ENCODE data around the gene NPC1L1.
A peak's percentile ranks its signal among the peaks of the same experiment; 100 is the strongest.

The NPC1L1 gene, protein sequence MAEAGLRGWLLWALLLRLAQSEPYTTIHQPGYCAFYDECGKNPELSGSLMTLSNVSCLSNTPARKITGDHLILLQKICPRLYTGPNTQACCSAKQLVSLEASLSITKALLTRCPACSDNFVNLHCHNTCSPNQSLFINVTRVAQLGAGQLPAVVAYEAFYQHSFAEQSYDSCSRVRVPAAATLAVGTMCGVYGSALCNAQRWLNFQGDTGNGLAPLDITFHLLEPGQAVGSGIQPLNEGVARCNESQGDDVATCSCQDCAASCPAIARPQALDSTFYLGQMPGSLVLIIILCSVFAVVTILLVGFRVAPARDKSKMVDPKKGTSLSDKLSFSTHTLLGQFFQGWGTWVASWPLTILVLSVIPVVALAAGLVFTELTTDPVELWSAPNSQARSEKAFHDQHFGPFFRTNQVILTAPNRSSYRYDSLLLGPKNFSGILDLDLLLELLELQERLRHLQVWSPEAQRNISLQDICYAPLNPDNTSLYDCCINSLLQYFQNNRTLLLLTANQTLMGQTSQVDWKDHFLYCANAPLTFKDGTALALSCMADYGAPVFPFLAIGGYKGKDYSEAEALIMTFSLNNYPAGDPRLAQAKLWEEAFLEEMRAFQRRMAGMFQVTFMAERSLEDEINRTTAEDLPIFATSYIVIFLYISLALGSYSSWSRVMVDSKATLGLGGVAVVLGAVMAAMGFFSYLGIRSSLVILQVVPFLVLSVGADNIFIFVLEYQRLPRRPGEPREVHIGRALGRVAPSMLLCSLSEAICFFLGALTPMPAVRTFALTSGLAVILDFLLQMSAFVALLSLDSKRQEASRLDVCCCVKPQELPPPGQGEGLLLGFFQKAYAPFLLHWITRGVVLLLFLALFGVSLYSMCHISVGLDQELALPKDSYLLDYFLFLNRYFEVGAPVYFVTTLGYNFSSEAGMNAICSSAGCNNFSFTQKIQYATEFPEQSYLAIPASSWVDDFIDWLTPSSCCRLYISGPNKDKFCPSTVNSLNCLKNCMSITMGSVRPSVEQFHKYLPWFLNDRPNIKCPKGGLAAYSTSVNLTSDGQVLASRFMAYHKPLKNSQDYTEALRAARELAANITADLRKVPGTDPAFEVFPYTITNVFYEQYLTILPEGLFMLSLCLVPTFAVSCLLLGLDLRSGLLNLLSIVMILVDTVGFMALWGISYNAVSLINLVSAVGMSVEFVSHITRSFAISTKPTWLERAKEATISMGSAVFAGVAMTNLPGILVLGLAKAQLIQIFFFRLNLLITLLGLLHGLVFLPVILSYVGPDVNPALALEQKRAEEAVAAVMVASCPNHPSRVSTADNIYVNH (N-terminal part only)

DNA sequence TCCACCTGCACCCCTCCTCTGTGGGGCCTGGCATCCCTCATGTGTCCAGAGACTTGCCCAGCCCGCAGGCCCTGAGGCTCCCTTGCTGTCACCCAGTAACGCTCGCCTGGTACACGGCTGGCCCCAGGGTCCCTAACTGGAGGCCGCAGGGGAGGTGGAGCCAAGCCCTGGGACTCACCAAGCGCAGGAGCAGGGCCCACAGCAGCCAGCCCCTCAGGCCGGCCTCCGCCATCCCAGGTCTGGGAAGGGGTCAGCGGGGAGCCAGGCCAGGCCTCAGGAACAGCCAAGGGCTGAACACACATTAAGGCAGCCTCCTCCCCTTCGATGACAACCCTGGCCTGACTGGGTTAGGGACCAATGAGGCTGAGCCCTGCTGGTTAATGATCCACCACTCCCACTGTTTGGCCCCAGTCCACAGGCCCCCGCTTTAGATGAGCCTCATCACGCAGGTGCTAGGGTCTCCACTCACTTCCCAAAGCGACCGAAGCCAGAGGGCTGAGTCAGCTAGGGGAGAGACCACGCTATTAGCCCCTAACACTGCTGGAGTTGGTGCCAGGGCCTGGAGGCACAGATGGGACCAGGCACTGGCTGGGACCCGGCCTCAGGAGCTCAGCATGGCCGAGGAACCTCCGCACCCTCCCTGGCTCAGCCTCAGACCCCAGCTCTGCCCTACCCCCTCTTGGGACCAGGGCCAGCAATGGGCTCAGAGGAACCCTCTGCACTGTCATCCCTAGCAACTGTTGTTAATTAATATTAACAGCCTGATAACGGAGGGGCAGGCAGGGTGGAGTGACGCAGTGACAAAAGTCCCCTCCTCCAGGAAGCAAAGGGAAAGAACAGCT is at the start of gene NPC1L1:
Gene NPC1L1 (minus strand): TSS at position 303 of the 842 bp plus-strand sequence. CDS start 71 bp downstream, at position 232.
- DNase-seq (ENCODE audit: low read depth): no peak

DNA sequence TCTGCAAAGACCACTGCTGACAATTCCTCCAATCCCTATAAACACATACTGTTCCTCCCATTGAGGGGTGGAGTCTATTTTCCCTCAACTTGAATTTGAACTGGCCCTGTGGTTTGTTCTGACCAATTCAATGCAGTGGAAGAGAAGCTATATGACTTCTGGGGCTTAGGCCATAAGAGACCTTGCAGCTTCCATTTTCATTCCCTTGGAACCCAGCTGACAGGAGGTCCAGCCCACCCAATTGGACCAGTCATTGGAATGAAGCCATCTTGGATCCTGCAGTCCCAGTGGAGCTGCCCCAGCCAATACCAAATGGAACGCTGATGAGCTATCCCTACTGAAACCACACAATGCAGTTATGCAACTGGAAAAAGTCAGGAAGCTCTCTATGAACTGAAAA is 49.8 kb upstream of the NPC1L1 start:
- DNase-seq (ENCODE audit: low read depth): no peak

DNA sequence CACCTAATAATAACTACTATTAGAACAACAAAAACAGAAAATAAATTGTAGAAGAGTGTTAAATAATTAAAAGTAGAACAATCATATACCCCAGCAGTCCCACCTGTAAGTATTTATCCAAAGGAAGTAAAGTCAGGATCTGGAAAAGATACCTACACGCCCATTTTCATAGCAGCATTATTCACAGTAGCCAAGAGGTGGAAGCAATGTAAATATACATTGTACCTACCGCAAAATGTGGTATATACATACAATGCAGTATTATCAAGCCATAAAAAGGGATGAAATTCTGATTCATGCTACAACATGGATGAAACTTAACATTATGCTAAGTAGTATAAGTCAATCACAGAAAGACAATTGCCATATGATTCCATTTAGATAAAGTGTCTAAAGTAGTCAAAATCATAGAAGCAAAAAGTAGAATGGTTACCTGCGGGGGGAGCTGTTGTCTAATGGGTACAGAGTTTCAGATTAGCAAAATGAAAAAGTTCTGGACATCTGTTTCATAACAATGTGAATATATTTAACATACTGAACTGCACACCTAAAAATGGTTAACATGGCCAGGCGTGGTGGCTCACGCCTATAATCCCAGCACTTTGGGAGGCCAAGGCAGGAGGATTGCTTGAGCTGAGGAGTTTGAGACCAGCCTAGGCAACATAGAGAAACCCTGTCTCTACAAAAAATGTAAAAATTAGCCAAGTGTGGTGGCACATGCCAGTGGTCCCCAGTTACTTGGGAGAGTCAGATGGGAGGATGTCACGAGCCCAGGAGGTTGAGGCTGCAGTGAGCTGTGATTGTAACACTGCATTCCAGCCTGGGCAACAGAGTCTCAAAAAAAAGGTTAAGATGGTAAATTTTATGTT is 46.9 kb upstream of the NPC1L1 start:
- peak; percentile 40 for DNase-seq (ENCODE audit: low read depth)

DNA sequence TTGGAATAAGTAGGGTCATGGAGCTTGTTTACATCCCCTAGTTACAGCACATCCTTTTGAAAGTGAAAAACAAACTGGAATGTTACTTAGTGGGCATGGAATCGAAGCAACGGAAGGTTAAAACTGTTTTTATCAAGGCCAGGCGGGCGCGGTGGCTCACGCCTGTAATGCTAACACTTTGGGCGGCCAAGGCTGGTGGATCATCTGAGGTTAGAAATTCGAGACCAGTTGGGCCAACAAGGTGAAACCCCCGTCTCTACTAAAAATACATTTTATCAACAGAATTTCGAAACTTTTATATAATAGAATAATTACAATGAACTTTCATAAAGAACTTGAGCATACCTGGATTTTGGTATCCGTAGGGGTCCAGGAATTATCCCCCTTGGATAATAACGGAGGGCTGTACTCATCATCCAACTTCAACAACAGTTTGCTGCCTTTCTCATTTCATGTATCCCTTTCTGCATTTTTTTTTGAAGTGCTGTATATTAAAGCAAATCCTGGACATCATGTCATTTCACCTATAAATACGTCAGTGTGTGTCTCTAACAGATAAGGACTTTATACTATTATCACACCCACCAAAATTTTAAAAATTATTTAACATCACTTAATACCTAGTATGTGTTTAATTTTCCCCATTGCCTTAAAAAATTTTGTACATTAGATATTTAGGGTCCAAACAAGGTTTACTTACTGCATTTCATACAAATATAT is 42.2 kb upstream of the NPC1L1 start:
- no peak for DNase-seq (ENCODE audit: low read depth)

DNA sequence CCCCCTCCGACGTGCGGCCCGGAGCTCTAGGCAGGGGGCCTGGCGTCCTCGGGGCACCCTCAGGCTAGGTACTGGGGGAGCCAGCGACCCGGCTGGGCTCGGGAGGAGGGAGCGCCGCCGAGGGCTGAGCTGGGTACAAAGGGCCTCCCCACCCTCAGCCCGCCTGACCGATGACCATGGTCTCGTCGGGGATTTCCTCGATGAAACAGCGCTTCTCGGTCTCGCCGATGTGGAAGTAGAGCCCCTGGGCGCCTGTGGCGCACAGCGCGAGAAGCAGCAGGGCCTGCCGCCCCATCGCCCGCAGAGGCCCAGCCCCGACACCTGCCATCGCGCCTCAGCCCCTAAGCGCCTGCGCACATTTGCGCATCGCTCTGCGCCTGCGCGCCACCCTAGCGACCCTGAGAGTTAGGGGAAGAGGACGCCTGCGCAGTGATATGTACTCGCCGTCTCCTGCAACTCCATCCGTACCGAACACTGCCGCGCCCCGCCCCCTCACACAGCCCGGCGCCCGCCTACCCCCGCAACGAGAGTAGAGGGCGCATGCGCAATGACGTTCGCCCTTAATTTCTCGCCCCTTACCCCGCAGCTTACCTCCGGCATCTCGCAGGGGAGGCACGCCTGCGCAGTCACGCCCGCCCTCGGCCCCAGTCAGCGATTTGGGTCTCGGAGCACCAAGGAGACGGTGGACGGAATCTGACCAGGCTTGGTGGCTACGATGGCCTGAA is 40.9 kb upstream of the NPC1L1 start, which contains the start of gene TMED4:
Gene TMED4 (minus strand): TSS at position 353 of the 725 bp plus-strand sequence. CDS start 25 bp downstream, at position 328.
- DNase-seq (ENCODE audit: low read depth): peak; percentile 100

DNA sequence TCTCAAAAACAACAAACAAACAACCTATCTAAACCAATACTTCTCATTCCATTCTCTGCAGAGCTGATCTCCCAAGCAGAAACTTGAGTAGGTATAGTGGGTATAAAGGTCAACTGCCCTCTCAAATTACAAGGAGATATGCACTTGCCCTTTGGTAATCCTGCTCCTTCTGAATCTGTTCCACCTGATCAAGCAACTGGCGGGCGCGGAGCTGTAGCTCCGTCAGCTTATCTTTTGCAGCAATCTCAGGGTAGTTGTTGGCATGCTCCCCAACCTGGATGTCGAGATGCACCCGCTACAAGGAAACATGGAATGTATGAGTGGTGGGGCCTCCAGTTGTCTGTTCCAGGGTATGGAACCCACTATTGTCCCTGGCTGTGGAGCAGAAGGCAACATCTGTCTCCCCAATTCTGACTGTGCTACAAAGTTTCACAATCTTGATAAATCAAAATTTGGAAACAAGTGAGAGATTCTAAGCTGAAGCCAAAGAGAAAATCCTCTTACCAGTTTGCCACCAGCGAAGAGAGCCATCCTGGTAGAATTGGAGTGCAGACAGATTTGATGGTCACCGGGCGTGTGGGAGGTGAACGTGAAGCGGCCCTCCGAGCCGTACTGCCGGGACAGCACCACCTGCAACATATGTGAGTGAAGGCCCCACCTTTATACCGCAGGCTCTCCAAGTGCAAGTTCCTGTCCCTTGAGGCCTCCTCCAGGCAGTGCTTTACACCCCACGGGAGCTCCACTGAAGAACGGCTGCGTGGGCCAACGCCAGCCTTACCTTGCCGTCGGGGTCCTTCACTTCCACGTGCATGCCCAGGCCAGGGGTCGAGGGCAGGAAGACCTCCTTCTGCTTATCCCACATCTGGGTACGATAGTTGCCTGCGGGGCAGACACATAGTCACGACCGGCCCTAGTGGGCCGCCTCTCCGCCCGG is 40.1 kb upstream of the NPC1L1 start:
- DNase-seq (ENCODE audit: low read depth): peak; percentile 7

DNA sequence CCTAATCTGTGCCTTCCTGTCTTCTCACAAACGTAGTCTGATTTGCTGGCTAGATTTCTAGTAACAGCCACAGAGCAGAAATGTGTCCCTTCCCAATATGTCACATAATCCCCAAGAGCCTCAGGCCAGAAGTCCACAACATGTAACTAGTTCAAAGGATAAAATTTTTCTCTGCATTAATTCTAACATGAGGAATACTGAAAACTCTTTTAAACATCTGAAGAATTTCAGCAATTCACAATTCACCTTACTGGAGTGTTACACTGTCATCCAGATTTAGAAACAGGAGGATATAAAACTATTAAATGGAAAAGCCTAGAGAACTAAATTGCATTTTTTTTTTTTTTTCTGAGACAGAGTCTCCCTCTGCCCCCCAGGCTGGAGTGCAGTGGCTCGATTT is 35.1 kb upstream of the NPC1L1 start:
- DNase-seq (ENCODE audit: low read depth): no peak

DNA sequence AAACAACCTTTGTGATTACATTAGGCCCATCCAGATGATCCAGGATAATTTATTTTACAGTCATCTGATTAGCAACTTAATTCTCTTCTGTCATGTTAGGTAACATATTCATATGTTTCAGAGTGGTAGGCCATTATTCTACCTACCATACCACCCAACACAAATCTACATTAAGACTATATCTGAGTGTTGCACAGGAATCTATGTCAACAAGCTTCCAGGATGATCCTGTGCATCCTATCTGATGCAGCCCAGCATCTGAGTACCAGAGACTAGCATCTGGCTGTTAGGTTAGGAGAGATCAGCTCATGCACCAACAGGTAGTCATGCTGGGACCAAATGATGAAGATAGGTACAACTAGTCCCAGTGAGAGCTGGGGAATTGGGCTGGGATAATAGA is 33.9 kb upstream of the NPC1L1 start:
- no peak for DNase-seq (ENCODE audit: low read depth)

DNA sequence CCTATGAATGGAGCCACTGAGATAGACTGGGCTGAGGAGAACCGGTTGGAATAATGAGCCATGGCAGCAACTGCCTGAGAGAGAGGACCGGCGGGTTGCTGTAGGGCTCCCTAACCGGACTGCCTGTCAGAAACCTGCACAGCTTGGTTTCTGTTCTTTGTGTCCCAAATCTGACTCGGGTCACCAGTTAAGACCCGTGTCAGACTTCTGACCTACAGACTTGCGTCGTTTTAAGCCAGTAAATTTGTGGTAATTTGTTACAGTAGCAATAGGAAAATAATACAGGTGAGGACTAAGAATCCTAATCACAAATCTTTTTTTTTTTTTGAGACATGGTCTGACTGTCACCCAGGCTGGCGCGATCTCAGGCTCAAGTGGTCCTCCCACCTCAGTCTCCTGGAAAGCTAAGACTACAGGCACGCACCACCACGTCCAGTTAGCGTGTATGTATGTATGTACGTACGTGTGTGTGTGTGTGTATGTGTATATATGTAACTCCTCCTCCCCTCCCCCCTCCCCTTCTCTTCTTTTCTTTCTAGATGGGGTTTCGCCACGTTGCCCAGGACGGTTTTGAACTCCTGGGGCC is 33.2 kb upstream of the NPC1L1 start:
- DNase-seq (ENCODE audit: low read depth): no peak

DNA sequence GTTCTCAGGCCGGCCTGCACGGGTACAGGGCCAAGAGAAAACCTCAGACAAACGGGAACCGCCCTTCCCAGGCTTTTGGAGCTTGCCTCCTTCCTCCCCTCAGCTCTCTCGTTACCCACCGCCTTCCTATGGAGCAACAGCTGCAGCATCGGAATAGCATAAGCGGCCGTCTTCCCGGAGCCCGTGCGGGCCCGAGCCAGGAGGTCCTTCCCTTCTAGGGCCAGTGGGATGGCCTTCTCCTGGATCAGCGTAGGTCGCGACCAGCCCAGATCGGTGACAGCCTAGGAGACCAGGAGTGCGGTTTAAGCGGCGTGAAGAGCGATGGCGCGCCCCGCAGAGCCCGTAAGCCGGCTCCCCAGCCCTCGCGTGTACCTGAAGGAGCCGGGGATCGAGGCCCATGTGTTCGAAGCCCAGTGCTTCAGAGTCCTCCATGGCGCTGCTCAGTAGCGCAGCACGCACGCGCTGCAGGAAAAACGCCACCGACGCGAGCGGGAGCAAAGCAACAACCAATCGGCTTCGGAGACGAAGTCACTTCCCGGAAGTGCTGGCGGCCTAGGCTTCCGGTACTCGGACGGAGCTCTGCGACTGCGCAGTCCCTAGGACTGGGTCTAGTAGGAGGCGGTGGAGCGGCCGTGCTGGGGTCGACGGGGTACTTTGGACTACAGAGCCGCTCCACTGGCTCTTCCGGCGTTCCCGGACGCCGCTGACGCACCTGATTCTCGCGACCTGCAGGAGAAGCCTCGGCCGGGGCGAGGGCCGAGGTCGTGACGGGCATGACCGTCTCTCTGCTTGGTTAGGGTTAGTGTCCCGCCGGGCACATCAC is 32.5 kb upstream of the NPC1L1 start, which contains the start of gene DDX56:
Gene DDX56 (minus strand): TSS at position 445 of the 823 bp plus-strand sequence. CDS start 13 bp downstream, at position 432.
- peak; percentile 88 for DNase-seq (ENCODE audit: low read depth)

DNA sequence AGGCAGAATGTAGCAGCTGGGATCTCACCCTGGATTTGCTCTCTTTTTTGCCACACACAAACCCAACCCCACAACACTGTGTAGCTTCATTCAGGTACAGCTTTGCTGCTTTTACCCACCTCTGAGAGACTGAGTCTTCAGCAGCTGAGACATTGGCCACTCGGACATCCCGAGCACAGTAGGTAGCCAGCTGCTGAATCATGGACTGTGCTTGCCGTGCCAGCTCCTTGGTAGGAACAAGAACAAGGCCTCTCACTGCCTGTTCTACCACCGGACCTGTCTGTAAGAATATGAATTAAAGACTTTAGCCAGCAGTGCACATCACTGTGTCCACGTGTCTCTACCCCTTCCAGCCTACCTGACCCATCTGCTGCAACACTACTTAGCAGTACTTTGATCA is 31.6 kb upstream of the NPC1L1 start:
- DNase-seq (ENCODE audit: low read depth): no peak

DNA sequence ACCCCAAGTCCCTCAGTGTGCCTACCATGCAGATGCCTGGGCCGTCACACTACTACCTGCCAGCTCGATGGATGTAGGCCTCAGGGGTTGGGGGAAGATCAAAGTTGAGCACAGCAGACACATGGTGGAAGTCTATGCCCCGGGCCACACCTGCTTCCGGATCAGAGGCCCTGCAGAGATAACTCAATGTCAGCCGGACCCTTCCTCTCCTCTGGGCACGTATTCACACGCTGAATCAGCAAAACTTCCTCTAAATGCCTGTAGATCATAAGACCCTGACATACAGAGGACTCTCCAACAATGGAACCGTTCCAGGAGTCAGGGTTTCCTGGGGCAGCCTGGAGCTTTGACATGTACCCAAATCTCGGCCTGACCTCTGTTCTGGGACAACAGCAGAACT is 28.8 kb upstream of the NPC1L1 start:
- no peak for DNase-seq (ENCODE audit: low read depth)

DNA sequence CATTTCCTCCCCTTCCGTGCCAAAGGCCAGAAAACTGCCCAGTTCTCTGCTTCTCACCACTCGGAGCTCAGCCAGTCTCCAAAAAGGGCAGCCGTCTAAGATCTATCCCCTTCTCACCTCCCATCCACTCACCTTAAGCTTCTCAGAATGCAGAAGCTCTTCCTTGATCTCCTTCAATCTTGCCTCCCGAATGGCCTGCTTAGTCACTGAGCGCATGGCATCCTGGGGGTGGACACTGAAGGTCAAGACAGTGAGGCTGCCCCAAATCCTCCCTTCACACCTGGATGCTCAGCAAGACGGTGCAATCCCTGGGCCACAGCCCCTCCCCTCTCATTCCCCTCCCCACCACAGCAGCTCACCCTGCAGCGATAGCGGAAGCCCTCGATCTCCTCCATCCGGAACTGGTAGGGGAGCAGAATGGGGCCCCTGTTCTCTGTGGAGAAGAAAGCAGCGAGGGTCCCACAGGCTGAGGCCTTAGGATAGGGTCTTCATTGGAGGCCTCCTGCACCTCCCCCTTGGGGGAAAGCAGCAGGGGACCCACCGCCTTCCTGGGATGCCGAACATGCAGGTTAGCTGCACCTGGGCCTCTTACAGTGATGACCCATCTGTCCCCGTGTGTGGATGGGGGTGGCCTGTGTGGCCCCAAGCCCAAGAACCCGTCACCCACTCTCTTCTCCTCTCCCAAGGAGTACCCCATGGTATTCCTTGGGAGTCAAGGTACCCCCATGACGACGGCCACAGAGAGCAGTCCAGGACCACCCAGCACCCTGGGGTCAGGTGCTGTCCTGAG is 27.8 kb upstream of the NPC1L1 start:
- no peak for DNase-seq (ENCODE audit: low read depth)

DNA sequence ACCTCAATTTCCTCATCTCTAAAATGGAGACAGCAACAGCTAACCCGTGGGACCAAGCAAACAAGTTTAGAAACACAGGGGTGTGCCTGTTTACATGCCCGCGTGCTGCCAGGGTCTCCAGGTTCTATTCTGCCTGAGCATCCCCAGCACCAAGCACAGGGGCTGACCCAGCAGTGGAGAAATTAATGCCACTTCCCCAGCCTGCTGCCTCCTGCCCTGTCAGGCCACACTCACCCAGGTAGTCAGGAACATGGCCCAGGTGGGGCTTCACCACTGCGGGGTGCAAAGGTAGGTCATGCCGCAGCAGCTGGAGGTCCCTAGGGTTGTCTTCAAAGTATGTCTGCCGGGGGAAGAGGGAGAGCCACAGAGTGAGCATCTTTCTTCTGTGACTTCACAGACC is 26.8 kb upstream of the NPC1L1 start:
- no peak for DNase-seq (ENCODE audit: low read depth)

DNA sequence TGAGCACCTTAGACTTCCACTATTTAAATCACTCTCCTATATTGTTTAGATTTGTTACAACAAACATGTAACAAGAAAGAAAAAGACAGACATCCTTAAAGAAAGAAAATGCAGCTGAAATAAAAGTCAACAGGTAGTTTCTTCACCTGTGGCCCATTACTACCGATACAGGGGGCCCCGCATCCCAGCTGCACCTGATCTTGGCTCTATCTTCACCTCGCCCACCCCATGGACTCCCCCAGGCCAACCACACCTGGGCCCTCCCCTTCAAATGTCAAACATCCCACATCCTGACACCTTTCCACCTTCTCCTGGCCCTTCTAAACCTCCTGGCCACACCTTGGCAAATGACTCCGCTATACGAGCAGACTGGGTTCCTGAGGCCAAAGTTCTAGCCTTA is 25.6 kb upstream of the NPC1L1 start:
- no peak for DNase-seq (ENCODE audit: low read depth)
